Measurements from ENCODE around the gene PACS1. TPM values are rescaled to one million over a fixed set of nuclear protein-coding genes. Genes with fewer than 3 reads are reported as not detected.

The PACS1 gene
- total and polyA plus RNA-seq, 7 experiments from 2014 or later: 48.0 to 314 (median 210) TPM

DNA sequence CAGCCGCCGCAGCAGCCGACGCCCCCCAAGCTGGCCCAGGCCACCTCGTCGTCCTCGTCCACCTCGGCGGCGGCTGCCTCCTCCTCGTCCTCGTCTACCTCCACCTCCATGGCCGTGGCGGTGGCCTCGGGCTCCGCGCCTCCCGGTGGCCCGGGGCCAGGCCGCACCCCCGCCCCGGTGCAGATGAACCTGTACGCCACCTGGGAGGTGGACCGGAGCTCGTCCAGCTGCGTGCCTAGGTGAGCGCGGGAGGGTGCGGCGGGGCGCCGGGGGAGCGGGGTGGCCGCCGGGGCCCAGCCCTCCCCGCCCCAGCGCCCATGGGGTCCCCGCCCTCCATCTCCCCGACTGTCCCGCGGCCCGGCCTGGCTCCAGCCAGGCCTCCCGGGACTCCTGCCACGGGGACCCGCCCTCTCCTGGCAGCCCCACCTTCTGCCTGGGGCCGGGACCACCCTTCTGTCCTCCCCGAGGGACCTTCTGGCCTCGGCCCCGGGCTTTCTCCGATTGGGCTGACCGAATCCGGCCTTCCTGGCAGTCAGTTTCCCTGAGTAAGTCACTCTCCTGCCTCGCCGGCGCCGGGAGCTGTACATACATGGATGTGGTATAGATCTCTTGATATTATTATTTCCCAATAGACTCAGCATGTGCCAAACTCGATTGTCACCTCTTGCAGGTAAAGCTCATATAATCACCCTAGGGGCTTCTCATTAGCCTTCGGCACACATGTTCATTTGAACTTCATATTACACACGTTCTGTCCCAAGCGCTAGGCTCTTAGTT, 720 bp downstream of the PACS1 start:
- ATAC-seq (peak; percentile 5), DNase-seq (peak in 5 of 9 donors; percentile 18 to 45 (median 25))
- H3K4me1 ChIP-seq (ENCODE audit: control insufficient read depth in 2 of 2, insufficient read depth in 2 of 2, low read length in 2 of 2): peaks cover 23 to 24% of the 10 kb centered on the region in 2 donors
- H3K9me3 ChIP-seq (ENCODE audit: control insufficient read depth in 2 of 3, low read length in 3 of 3): no peaks in the 10 kb centered on the region
- peaks cover 54 to 73% (median 61%) of the 10 kb centered on the region in 7 donors for H3K4me1 Mint-ChIP-seq
- H3K27me3 ChIP-seq (ENCODE audit: control insufficient read depth in 2 of 2, insufficient read depth in 2 of 2, low read length in 2 of 2): no peaks in the 10 kb centered on the region
- H3K4me3 Mint-ChIP-seq: peak overlapping the region; percentile 91 to 100 (median 98)
- H3K36me3 ChIP-seq (ENCODE audit: control insufficient read depth in 2 of 3, insufficient read depth in 3 of 3, low read length in 3 of 3): peaks cover 10 to 48% (median 14%) of the 10 kb centered on the region in 3 experiments
- peak overlapping the region; percentile 83 for H3K27ac ChIP-seq (ENCODE audit: low read depth, low read length)
- H3K4me3 ChIP-seq (ENCODE audit: low read length): peak overlapping the region; percentile 69
- intact Hi-C loops (cut with micrococcal nuclease): loop anchor here (1.0 to 5.0 kb wide), 4 partner anchors 11 to 547 kb away; partner anchors contain the start of gene RBM14 (in 1 of the 2)
- CTCF ChIA-PET: interaction anchor here (0.7 to 8.7 kb wide), 10 partner anchors 9 to 139 kb away, joined by 3 to 67 read pairs (median 4); no protein-coding TSS in a partner anchor
- no peaks in the 10 kb centered on the region for H3K27me3 Mint-ChIP-seq
- peaks cover 0 to 44% (median 33%) of the 10 kb centered on the region in 5 donors for H3K36me3 Mint-ChIP-seq
- POLR2A ChIA-PET: interaction anchor here (0.6 to 8.2 kb wide), 21 partner anchors 11 to 1205 kb away, joined by 3 to 139 read pairs (median 4); partner anchors contain the start of genes BANF1, CCDC85B, EIF1AD and SF3B2
- peaks cover 0 to 3% (median 0%) of the 10 kb centered on the region in 11 donors for H3K9me3 Mint-ChIP-seq
- H3K27ac Mint-ChIP-seq: peak overlapping the region; percentile 90 to 98 (median 95)

DNA sequence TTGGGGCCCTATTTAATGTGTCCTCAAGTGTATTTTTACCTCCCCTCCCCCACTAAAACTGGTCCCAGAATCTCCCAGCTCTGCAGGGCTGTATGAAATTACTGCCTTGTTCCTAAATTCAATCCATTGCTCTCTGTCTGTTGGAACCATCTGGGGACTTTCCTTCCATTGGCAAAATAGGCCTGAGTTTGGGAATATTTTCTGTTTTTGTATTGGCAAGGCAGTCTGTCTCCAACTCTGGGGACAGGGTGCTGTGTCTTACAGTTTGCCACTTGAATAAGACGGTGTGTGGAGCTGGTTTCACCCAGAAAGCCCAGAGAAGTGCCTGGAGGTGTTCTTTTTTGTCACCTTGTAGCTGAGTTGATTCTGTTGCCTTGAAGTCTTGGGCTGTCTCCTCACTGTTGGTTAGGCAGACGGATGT, 1.3 kb downstream of the PACS1 start:
- no peaks in the 10 kb centered on the region for H3K9me3 ChIP-seq (ENCODE audit: control insufficient read depth in 2 of 3, low read length in 3 of 3)
- H3K4me1 ChIP-seq (ENCODE audit: control insufficient read depth in 2 of 2, insufficient read depth in 2 of 2, low read length in 2 of 2): peaks cover 23 to 24% of the 10 kb centered on the region in 2 donors
- Mint-ChIP-seq H3K36me3 (peaks cover 0 to 44% (median 33%) of the 10 kb centered on the region in 5 donors), H3K4me3 (peak overlapping the region; percentile 91 to 100 (median 98)), H3K9me3 (peaks cover 0 to 3% (median 0%) of the 10 kb centered on the region in 11 donors), H3K4me1 (peaks cover 50 to 75% (median 61%) of the 10 kb centered on the region in 7 donors), H3K27ac (peak overlapping the region; percentile 90 to 98 (median 95)), H3K27me3 (no peaks in the 10 kb centered on the region)
- peaks cover 10 to 42% (median 13%) of the 10 kb centered on the region in 3 experiments for H3K36me3 ChIP-seq (ENCODE audit: control insufficient read depth in 2 of 3, insufficient read depth in 3 of 3, low read length in 3 of 3)
- H3K27me3 ChIP-seq (ENCODE audit: control insufficient read depth in 2 of 2, insufficient read depth in 2 of 2, low read length in 2 of 2): no peaks in the 10 kb centered on the region
- peak in 7 of 9 donors; percentile 37 to 57 (median 49) for DNase-seq
- intact Hi-C loops (cut with micrococcal nuclease): loop anchor here (1.0 to 5.0 kb wide), 4 partner anchors 10 to 546 kb away; partner anchors contain the start of gene RBM14 (in 1 of the 2)
- CTCF ChIA-PET: interaction anchor here (0.7 to 8.7 kb wide), 11 partner anchors 8 to 139 kb away, joined by 3 to 67 read pairs (median 4); no protein-coding TSS in a partner anchor
- POLR2A ChIA-PET: interaction anchor here (0.6 to 8.2 kb wide), 18 partner anchors 10 to 1204 kb away, joined by 3 to 139 read pairs (median 5); partner anchors contain the start of genes CCDC85B and SF3B2
- H3K27ac ChIP-seq (ENCODE audit: low read depth, low read length): peak overlapping the region; percentile 83
- no peak for ATAC-seq
- peak overlapping the region; percentile 69 for H3K4me3 ChIP-seq (ENCODE audit: low read length)

DNA sequence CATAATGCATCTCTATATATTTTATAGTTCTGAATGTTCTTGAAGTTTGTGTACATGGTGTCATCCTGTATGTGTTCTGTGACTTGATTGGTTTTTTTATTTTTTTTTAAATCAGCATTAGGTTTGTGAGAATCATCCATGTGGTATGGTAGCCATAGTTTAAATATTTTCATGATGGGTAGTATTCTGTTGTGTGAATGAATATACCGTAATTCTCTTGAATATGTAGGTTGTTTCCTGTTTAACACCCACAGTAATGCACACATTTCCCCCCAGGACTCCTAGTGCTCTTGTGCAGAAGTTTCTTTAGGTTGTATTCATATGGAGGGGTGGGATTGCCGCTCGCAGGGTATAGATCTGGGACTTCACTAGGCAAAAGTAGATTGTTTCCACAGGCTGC, 2.0 kb downstream of the PACS1 start:
- Histone ChIP-seq H3K4me1 (ENCODE audit: control insufficient read depth in 2 of 2, insufficient read depth in 2 of 2, low read length in 2 of 2) (peaks cover 23 to 24% of the 10 kb centered on the region in 2 donors), H3K9me3 (ENCODE audit: control insufficient read depth in 2 of 3, low read length in 3 of 3) (no peaks in the 10 kb centered on the region), H3K27ac (ENCODE audit: low read depth, low read length) (peak overlapping the region; percentile 83), H3K4me3 (ENCODE audit: low read length) (peak overlapping the region; percentile 69), H3K36me3 (ENCODE audit: control insufficient read depth in 2 of 3, insufficient read depth in 3 of 3, low read length in 3 of 3) (peaks cover 9 to 36% (median 10%) of the 10 kb centered on the region in 3 experiments), H3K27me3 (ENCODE audit: control insufficient read depth in 2 of 2, insufficient read depth in 2 of 2, low read length in 2 of 2) (no peaks in the 10 kb centered on the region)
- ChIA-PET CTCF (interaction anchor here (0.7 to 8.7 kb wide), 10 partner anchors 11 to 65 kb away, joined by 3 to 67 read pairs (median 3); no protein-coding TSS in a partner anchor), POLR2A (interaction anchor here (0.9 to 8.2 kb wide), 14 partner anchors 10 to 457 kb away, joined by 3 to 139 read pairs (median 6); partner anchors contain the start of genes CCDC85B and SF3B2)
- peaks cover 0 to 3% (median 0%) of the 10 kb centered on the region in 11 donors for H3K9me3 Mint-ChIP-seq
- peak overlapping the region; percentile 61 to 98 (median 95) for H3K27ac Mint-ChIP-seq
- peaks cover 0 to 46% (median 29%) of the 10 kb centered on the region in 5 donors for H3K36me3 Mint-ChIP-seq
- peak overlapping the region; percentile 91 to 100 (median 98) for H3K4me3 Mint-ChIP-seq
- DNase-seq (no peak), ATAC-seq (no peak)
- intact Hi-C loops (cut with micrococcal nuclease): loop anchor here (1.0 to 5.0 kb wide), 2 partner anchors 9 to 545 kb away; partner anchors contain the start of gene RBM14 (in 1 of the 2)
- H3K4me1 Mint-ChIP-seq: peaks cover 48 to 75% (median 62%) of the 10 kb centered on the region in 7 donors
- no peaks in the 10 kb centered on the region for H3K27me3 Mint-ChIP-seq

DNA sequence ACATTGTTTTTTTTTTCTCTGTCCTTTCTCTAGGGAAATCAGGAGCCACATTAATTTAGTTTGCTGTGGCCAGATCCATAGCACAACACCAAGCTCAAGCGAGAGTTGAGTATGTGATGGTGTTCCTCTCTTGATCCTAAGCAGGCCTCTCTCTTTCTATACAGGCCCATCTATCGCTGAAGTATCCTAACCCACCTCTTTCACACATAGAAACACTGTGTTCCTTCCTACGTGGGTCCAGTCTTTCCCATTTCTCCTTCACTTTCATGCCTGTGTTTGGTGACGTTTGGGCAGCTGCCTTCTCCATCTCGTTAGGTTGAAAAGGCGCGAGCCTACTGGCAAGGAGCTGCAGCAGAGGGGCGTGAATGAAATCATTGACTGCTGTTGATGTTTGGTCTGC, 2.4 kb downstream of the PACS1 start:
- H3K4me3 Mint-ChIP-seq: peak overlapping the region; percentile 91 to 100 (median 98)
- Histone ChIP-seq H3K4me3 (ENCODE audit: low read length) (peak overlapping the region; percentile 69), H3K27me3 (ENCODE audit: control insufficient read depth in 2 of 2, insufficient read depth in 2 of 2, low read length in 2 of 2) (no peaks in the 10 kb centered on the region), H3K27ac (ENCODE audit: low read depth, low read length) (peak overlapping the region; percentile 83), H3K36me3 (ENCODE audit: control insufficient read depth in 2 of 3, insufficient read depth in 3 of 3, low read length in 3 of 3) (peaks cover 4 to 36% (median 9%) of the 10 kb centered on the region in 3 experiments), H3K4me1 (ENCODE audit: control insufficient read depth in 2 of 2, insufficient read depth in 2 of 2, low read length in 2 of 2) (peaks cover 23 to 24% of the 10 kb centered on the region in 2 donors), H3K9me3 (ENCODE audit: control insufficient read depth in 2 of 3, low read length in 3 of 3) (no peaks in the 10 kb centered on the region)
- H3K36me3 Mint-ChIP-seq: peaks cover 0 to 45% (median 31%) of the 10 kb centered on the region in 5 donors
- no peak for ATAC-seq
- H3K4me1 Mint-ChIP-seq: peaks cover 44 to 75% (median 61%) of the 10 kb centered on the region in 7 donors
- H3K9me3 Mint-ChIP-seq: peaks cover 0 to 3% (median 0%) of the 10 kb centered on the region in 11 donors
- H3K27me3 Mint-ChIP-seq: no peaks in the 10 kb centered on the region
- POLR2A ChIA-PET: interaction anchor here (0.7 to 8.2 kb wide), 7 partner anchors 9 to 45 kb away, joined by 3 to 139 read pairs (median 7); partner anchors contain the start of gene SF3B2
- no peak for DNase-seq
- intact Hi-C loops (cut with micrococcal nuclease): loop anchor here (1.0 to 5.0 kb wide), 2 partner anchors 9 to 545 kb away; partner anchors contain the start of gene RBM14 (in 1 of the 2)
- CTCF ChIA-PET: interaction anchor here (0.7 to 8.7 kb wide), 4 partner anchors 10 to 54 kb away, joined by 3 to 67 read pairs (median 3); no protein-coding TSS in a partner anchor
- peak overlapping the region; percentile 61 to 98 (median 95) for H3K27ac Mint-ChIP-seq

DNA sequence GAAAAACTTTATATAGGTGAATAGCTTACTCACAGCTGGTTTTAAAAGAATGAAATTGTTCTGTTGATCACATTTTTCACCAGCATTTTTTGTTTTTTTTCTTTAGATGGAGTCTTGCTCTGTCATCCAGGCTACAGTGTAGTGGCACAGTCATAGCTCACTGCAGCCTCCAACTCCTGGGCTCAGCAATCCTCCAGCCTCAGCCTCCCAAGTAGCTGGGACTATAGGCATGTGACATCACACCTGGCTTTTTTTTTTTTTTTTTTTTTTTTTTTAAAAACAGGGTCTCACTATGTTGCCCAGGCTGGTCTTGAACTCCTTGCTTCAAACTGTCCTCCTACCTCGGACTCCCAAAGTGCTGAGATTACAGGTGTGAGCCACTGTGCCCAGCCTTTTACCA, 3.6 kb downstream of the PACS1 start:
- no peaks in the 10 kb centered on the region for H3K27me3 ChIP-seq (ENCODE audit: control insufficient read depth in 2 of 2, insufficient read depth in 2 of 2, low read length in 2 of 2)
- DNase-seq (no peak), ATAC-seq (no peak)
- H3K4me3 ChIP-seq (ENCODE audit: low read length): no peak overlapping the region
- peak overlapping the region; percentile 60 for H3K27ac ChIP-seq (ENCODE audit: low read depth, low read length)
- POLR2A ChIA-PET: interaction anchor here (0.6 to 8.2 kb wide), 10 partner anchors 8 to 591 kb away, joined by 3 to 139 read pairs (median 6); partner anchors contain the start of gene SF3B2
- Mint-ChIP-seq H3K36me3 (peaks cover 0 to 46% (median 36%) of the 10 kb centered on the region in 5 donors), H3K9me3 (peaks cover 0 to 3% (median 0%) of the 10 kb centered on the region in 11 donors), H3K27me3 (no peaks in the 10 kb centered on the region), H3K4me3 (peak overlapping the region in 9 of 10 donors; percentile 43 to 100 (median 97)), H3K4me1 (peaks cover 46 to 78% (median 61%) of the 10 kb centered on the region in 7 donors), H3K27ac (peak overlapping the region in 8 of 9 donors; percentile 42 to 98 (median 94))
- CTCF ChIA-PET: interaction anchor here (1.2 kb wide), 1 partner anchor 10 kb away, joined by 3 read pairs; no protein-coding TSS in a partner anchor
- H3K4me1 ChIP-seq (ENCODE audit: control insufficient read depth in 2 of 2, insufficient read depth in 2 of 2, low read length in 2 of 2): peaks cover 23 to 33% of the 10 kb centered on the region in 2 donors
- H3K9me3 ChIP-seq (ENCODE audit: control insufficient read depth in 2 of 3, low read length in 3 of 3): no peaks in the 10 kb centered on the region
- H3K36me3 ChIP-seq (ENCODE audit: control insufficient read depth in 2 of 3, insufficient read depth in 3 of 3, low read length in 3 of 3): peaks cover 0 to 38% (median 6%) of the 10 kb centered on the region in 3 experiments
- intact Hi-C loops (cut with micrococcal nuclease): loop anchor here in 1 of 2 donors (5.0 kb wide), 1 partner anchor 544 kb away; the partner anchor contains the start of gene RBM14

Measured in naive thymus-derived CD4-positive, alpha-beta T cell (primary cell).